ENCODE results near the gene SENP1.
"Not testable (repeated sequence)": the region's sequence is repeated elsewhere in the genome, so short reads cannot be mapped to it uniquely, and the experiment has no call there.

The SENP1 gene

DNA sequence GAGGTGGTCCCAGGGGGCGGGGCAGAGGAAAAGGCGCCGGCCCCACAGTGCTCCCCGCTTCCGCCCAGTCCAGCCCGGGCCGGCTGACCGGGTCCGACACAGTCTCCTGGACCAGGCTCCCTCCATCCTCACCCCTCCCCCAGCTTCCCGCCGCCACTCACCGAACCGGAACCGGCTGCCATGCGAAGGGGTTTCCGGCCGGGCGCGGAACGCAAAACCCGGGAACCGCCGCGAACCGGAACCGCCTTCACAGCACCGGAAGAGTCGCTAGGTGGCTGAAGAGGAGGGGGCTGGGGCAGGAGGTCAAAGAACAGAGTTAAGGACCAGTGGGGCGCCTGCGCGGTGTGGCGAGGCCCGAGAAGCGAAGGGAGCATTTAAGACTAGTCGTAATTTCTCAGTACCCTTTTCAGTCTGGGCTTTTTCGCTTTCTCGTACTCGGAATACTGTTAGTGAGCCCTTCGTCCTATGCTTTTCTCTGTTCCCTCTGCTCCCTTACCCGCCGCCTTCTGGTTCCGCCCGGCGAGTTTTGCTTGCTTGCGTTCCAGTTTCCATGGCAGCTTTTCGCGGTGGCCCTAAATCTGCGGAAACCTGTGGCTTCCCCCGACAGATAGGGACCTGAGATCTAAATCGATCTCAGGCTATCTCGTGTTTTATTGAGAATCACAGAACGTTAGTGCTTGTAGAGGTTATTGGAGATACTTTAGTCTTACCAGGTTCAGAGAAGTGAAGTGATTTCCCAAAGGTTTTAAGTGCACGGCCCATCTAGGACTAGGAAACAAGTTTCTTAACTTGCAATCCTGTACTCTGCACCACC is at the start of gene SENP1:
Gene SENP1 (minus strand): TSS at position 213 of the 814 bp plus-strand sequence. CDS start 4,607 bp downstream, outside the sequence.
- no peak for TF ChIP-seq ZNF274 (IDR thresholded peaks at IDR 0.05; ENCODE audit: low read depth, low read length)
- H3K4me3 ChIP-seq (ENCODE audit: low read length): peak within 1 kb of the TSS; percentile 88

DNA sequence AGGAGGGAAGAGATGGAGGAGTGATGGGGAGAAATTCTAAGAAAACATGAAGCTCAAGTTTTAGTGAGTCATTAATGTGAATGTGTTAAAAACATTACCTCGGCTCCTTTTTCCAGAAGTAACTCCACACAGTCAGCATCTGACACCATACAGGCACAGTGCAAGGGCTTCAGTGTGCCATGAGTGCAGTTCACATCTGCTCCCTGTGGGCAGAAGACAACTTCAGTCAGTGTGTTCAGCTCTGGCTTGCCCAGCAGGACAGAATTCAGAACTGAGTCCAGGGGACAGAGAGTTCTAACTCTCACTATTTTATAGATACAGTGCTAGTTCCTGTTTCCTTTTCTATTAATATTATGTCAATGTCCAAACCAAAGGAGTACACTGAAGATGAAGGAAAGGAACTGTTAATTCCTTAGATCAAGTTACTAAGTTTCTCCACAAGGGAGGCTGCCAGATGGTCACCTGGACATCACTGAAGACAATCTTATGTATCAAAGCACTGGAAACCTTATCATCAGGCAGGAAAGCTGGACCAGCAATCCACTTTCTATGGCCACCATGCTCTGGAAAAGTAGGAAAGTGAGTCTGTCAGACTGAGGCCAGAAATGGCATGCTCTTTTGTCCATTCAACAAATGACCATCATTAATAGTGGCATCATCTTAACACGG is 45.4 kb upstream of the SENP1 start:
- no peak for TF ChIP-seq ZNF274 (IDR thresholded peaks at IDR 0.05; ENCODE audit: low read depth, low read length)
- H3K4me3 ChIP-seq (ENCODE audit: low read length): no peak overlapping the region

DNA sequence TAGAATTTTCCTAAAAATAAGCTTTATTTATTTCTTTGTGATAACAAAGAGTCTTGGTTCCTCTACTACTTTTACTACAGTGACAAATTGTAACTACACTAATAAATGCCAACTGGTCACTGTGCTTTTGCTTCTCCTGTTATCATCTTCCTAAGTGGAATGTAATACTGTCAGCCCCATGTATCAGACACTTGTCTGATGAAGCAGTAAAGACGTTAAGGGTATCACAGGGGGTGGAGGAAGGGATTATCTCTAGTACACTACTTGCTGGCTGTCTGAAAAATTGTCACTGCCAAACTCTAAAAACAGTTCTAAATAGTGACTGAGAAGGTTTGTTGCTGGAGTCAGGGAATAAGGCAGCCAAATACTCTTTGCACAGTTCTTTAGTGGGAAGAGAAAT is 40.1 kb upstream of the SENP1 start:
- no peak overlapping the region for H3K4me3 ChIP-seq (ENCODE audit: low read length)
- no peak for TF ChIP-seq ZNF274 (IDR thresholded peaks at IDR 0.05; ENCODE audit: low read depth, low read length)

DNA sequence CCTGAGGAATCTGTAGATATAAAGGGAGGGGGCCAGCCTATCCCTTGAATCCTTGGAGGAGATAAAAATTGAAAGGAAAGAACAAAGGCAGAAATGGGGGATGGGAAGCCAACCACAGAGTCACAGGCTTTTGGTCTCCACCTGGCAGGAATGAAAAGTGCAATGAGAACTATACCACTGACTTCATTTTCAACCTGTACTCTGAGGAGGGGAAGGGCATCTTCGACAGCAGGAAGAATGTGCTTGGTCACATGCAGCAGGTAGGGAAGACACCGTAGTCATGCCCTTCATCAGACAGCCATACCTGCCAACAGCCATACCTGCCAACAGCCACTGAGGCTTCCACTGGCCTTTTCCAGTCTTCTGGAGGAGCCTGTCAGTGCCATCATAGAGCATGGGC is 38.0 kb upstream of the SENP1 start:
- H3K4me3 ChIP-seq (ENCODE audit: low read length): no peak overlapping the region
- no peak for TF ChIP-seq ZNF274 (IDR thresholded peaks at IDR 0.05; ENCODE audit: low read depth, low read length)

- no peak for TF ChIP-seq ZNF274 (IDR thresholded peaks at IDR 0.05; ENCODE audit: low read depth, low read length)
- no peak overlapping the region for H3K4me3 ChIP-seq (ENCODE audit: low read length)
Observed at GRCh38 chr12:48142818-48143674, 37.2 kb upstream of the SENP1 start.

DNA sequence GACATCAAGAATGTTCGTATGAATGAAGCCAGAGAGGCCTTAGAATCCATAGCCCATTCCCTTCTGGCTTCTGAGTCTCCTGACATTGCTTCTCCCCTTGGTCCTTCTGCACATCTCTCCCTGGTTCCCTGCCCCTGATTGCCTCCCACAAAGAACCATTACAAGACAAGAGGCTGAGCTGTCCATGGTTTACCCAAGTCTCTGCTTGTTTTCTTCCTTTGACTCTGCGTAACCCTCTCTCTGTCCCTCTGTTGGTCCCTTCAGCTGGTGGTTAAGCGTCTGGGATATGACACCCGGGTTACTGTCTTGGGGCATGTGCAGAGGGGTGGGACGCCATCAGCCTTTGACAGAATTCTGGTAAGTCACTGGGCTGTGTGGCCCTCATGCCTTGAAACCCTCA is 29.1 kb upstream of the SENP1 start:
- no peak overlapping the region for H3K4me3 ChIP-seq (ENCODE audit: low read length)
- no peak for TF ChIP-seq ZNF274 (IDR thresholded peaks at IDR 0.05; ENCODE audit: low read depth, low read length)

DNA sequence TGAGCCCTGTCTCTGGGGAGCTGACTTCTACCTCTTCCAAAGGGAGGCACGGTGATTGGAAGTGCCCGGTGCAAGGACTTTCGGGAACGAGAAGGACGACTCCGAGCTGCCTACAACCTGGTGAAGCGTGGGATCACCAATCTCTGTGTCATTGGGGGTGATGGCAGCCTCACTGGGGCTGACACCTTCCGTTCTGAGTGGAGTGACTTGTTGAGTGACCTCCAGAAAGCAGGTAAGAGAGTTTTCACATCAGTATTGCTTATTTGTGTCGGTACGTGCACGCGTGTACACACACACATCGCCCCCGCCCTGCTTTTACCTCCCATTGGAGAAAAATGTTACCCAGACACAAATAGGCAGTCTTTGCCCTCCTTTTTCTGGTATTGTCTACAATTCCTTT is 26.9 kb upstream of the SENP1 start:
- H3K4me3 ChIP-seq (ENCODE audit: low read length): no peak overlapping the region
- no peak for TF ChIP-seq ZNF274 (IDR thresholded peaks at IDR 0.05; ENCODE audit: low read depth, low read length)

DNA sequence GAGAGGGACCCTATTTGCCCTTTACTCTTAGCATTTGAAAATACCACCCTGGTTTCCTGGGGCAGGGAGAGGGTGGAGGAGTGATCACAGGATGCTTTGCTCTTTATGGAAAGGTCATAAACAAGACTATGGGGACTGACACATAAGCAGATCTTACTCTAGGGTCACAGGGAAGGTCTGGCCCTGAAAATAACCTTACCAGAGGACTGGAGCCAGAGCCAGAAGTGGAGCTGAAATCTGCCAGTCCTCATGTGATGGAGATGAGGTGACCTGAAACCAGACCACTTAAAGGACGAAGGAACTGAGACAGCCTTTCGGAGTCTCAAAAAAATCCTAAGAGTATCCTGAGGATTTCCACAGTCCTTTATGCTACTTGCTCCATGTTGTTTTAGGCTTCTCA is 25.6 kb upstream of the SENP1 start:
- TF ChIP-seq ZNF274 (IDR thresholded peaks at IDR 0.05; ENCODE audit: low read depth, low read length): no peak
- no peak overlapping the region for H3K4me3 ChIP-seq (ENCODE audit: low read length)

DNA sequence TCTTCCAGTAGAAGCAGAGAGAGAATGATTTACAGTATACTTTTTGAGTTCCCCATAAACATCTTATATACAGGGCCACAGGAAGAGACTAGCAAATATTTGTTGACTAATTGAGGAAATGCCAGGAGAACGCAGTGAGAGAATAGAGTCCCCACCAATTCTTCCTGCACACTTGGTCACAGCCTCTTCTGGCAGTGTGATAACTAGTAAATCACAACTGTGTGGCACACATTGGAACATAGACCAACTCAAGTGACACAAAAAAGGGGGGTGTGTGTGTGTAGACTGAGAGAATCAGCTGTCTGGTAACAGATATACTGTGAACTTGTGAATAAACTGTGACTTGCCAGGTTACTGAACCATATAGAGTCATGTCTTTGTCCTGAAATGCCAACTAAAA is 23.5 kb upstream of the SENP1 start:
- H3K4me3 ChIP-seq (ENCODE audit: low read length): no peak overlapping the region
- no peak for TF ChIP-seq ZNF274 (IDR thresholded peaks at IDR 0.05; ENCODE audit: low read depth, low read length)

- H3K4me3 ChIP-seq (ENCODE audit: low read length): no peak overlapping the region
- TF ChIP-seq ZNF274 (IDR thresholded peaks at IDR 0.05; ENCODE audit: low read depth, low read length): no peak
Observed at GRCh38 chr12:48128800-48129199, 22.9 kb upstream of the SENP1 start.

DNA sequence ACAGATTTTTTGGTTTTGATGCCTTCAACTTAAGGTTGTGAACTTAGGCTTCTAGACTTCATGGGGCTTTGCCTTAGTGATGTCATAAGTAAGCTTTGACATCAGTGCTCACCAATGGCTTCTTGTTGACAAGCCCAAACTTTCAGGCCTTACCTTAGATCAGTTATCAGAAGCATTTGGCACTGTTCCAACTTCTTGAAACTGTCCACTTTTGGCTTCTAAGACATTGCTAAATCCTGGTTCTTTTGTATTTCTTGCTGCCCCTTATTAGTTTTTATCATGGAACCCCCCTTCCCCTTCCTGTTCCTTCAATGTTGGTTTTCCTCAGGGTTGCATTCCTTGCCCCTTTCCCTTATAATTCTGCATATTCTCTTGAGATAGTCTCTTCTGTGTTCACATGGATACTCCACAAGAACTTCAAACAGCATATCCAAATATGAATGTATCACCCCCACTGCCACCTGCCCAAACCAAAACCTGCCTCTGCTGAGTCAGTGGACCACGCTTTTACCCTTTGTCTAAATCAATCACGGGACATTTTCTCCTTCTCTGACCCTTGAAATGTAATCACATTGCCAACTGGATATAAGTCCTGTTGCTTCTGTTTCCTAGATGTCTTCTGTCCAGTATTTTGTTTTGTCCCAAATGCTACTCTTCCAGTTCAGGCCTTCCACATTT is 21.2 kb upstream of the SENP1 start:
- H3K4me3 ChIP-seq (ENCODE audit: low read length): no peak overlapping the region
- no peak for TF ChIP-seq ZNF274 (IDR thresholded peaks at IDR 0.05; ENCODE audit: low read depth, low read length)

GRCh38 chr12:48125985-48126384 is 20.1 kb upstream of the SENP1 start:
- H3K4me3 ChIP-seq (ENCODE audit: low read length): no peak overlapping the region
- no peak for TF ChIP-seq ZNF274 (IDR thresholded peaks at IDR 0.05; ENCODE audit: low read depth, low read length)

DNA sequence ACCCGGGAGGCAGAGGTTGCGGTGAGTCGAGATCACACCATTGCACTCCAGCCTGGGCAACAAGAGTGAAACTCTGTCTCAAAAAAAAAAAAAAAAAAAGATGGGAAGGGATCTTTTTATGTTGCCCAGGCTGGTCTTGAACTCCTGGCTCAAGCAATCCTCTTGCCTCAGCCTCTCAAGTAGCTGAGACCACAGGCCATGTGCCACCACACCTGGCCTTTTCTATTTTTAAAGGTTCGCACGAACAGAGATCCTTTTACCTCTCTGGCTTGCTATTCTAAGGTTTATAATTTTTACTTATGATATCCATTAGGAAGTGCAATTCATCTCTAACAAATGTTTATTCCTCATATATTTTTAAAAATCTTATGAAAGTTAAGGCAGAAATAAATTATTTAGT is 19.7 kb upstream of the SENP1 start:
- not testable (repeated sequence) for H3K4me3 ChIP-seq (ENCODE audit: low read length)

GRCh38 chr12:48123169-48123568 is 17.3 kb upstream of the SENP1 start:
- TF ChIP-seq ZNF274 (IDR thresholded peaks at IDR 0.05; ENCODE audit: low read depth, low read length): no peak
- H3K4me3 ChIP-seq (ENCODE audit: low read length): no peak overlapping the region
